Raji (cell line): ENCODE measurements around the gene LAMC3.

Experiments
- POLR2A ChIP-seq: IDR thresholded peaks from 2 replicates; pipeline ENCODE4 v1.6.1; 2011; ENCODE audit warnings: low read depth, low read length, control low read depth; ENCODE audit not compliant: insufficient read depth

LAMC3 gene

DNA sequence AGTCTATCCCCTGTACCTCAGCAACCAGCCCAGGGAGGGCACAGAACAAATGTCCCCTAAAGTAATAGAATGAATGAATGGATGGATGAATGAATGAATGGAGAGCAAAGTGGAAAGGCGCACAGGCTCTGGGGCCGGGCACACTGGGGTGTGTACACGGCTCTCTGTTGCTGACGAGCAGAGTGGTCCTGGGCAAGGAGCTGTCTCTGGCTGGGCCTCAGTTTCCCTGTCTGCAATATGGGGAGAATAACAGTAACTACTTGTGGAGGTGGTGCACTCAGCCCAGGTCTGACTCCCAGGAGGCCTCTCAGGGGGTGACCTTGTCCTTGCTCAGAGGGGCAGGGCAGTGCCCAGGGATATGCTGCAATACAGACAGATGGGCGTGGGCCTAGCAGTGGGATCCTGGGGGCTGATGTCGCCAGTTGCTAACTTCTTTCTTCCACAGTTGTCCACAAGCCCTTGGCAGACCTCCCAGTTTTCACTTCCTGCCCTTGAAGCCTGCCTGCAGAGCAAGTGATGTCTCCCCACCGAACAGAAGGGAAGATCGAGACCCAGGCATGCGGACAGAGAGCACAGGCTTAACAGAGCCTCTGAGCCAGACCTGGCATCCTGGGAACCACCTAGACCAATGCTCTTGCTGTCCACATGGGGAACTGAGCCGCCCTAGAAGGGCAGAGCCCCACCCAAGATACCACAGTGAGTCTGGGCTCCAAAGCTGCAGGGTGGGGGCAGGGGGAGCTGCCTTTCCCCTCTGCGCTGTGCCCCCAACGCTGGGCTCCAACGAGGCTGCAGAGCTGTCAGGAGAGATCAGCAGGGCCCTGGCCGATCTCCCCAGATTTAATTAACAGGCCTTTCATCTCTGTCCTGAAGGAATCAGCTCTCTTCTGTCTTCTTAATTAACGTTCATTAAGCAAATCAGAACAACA, 13.6 kb upstream of the LAMC3 start:
- no peak for TF ChIP-seq POLR2A

- TF ChIP-seq POLR2A = no peak
Observed at GRCh38 chr9:130996205-130996604, 12.8 kb upstream of the LAMC3 start.

GRCh38 chr9:130996676-130997394, 12.1 kb upstream of the LAMC3 start:
- TF ChIP-seq POLR2A = no peak

DNA sequence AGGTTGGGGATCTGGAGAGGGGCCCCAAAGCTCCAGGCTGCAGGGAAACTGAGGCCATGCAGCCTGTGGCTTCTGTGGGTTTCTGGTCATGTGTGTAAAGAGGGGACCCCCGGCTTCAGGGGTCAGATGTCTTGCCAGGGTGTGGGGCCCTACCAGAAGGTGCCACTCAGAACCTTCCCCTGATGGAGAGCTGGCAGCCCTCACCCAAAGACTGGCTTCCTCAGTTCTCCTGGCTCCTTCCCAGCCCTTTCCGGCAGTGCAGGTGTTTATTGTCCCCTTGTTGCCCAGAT, 11.6 kb upstream of the LAMC3 start:
- no peak for TF ChIP-seq POLR2A

DNA sequence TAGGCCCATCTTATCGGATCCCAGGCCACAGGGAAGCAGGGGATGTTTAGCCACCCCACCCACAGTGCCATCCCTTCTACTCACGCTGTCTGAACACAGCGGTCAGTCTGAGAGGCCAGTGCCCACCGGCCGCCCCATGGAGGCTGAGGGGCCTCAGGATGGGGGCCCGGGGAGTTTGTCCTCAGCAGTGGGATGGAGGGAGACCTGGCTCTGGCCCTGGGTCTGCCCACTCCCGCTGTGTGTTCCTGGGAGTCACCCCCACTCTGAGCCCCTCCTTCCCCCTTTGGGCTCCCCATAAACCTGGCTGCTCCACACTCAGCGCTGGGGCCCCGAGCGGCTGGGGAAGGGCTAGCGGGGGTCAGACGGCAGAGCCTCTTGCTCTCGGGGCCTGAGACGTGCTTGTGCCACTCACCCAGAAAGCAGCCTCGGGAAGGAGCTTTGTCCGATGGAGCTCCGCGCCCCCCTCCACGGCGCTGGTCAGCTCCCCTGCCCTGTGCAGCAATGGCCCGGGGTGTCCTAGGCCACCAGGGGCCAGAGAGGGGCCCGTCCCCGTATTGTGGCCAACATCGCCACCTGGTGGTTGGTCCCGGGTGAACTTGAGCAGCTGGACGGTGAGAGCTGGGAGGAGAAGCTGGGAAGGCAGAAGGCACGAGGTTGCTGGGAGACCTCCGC, 10.9 kb upstream of the LAMC3 start:
- no peak for TF ChIP-seq POLR2A

DNA sequence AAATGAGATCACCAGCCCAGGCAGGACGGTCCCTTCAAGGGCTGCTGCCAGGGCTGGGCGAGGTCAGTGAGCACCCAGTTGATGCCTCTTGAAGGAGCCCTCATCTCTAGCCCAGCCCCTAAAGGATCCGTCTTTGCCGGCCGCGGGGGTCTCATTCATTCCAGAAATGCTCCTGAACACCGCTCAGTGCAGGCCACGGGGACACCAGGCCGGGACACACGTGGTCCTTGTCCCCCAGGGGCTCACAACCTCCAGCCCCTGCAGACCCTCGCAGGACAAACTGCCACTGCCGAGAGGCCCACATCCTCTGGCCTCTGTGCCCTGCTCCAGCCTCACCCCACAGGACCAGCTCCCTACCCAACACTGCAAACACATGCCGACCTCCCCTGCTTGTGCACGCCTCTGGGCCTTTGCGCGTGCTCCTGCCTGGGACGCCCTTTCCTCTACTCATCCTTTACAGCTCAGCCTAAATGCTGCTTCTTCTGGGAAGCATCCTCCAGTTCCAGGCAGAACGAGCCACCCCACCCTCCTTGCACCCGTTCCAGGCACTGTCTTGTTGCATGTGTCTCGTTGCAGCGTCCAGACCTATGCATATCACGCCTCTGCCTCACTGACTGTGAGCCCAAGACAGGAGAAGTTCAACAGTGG, 10.3 kb upstream of the LAMC3 start:
- TF ChIP-seq POLR2A = no peak

- TF ChIP-seq POLR2A = no peak
Observed at GRCh38 chr9:130999245-130999623, 9.7 kb upstream of the LAMC3 start.

GRCh38 chr9:131001021-131001420, 8.0 kb upstream of the LAMC3 start:
- TF ChIP-seq POLR2A = no peak

DNA sequence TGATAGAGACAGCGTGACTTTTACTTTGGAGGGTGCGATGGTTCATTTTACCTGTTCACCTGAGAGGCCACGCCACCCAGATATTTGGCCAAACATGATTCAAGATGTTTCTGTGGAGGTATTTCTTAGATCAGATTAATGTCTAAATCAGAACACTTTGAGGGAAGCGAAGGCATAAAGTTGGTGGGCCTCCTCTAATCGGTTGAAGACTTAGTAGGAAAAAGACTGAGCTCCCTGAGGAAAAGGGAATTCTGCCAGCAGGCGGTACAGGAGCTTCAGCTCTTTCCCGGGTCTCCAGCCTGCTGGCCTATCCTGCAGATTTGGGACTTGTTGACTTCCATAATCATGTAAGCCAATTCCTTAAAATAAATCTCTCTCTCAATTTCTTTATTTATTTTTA, 7.0 kb upstream of the LAMC3 start:
- TF ChIP-seq POLR2A = no peak

GRCh38 chr9:131006601-131007000, 2.4 kb upstream of the LAMC3 start:
- no peak for TF ChIP-seq POLR2A

DNA sequence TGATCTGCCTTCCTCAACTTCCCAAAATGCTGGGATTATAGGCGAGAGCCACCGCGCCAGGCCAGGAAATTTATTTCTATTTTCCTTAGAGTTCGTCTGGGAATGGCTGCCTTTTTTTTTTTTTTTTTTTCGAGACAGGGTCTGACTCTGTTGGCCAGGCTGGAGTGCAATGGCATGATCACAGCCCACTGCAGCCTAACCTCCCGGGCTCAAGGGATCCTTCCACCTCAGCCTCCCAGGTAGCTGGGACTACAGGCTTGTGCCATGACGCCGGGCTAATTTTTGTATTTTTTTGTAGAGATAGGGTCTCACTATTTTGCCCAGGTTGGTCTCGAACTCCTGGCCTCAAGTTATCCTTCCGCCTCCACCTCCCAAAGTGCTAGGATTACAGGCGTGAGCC, 888 bp upstream of the LAMC3 start:
- no peak for TF ChIP-seq POLR2A

GRCh38 chr9:131008563-131008908, 438 bp upstream of the LAMC3 start:
- TF ChIP-seq POLR2A = no peak

DNA sequence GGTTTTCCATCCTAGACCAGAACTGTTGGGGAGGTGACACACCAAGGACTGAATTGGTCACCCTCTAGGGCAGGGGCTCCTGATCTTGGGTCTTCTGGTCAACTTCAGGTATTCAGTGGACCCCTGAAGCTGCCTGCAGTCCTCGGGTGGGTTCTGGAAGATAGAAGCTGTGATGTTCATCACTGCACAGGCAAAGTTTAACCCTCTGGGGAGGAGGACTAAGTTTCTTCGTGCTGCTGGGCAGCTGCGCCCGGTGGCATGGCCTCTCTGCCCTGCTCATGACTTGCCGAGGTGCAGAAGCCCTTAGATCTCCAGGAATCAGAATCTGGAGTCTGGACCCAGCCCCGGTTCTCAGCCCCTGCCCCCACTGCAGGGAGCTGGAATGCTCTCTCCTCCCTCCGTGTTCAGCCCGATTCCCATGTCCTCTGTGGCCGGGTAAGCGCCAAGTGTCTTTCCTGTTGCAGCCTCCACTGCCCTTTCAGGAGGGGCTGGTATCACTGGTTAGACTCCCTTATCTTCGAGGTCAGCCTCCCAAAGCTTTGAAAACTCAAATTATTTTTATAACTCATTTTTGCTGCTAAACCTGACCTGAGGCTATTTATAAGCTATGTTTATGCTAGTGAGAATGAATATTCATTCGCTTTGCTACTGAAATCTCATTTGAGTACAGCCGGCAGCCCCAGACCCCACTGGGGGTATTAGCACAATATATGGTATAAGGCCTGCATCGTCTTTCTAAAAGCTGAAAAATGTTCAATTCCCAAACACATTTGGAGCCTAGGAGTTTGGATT, 1.7 kb downstream of the LAMC3 start:
- TF ChIP-seq POLR2A = no peak

DNA sequence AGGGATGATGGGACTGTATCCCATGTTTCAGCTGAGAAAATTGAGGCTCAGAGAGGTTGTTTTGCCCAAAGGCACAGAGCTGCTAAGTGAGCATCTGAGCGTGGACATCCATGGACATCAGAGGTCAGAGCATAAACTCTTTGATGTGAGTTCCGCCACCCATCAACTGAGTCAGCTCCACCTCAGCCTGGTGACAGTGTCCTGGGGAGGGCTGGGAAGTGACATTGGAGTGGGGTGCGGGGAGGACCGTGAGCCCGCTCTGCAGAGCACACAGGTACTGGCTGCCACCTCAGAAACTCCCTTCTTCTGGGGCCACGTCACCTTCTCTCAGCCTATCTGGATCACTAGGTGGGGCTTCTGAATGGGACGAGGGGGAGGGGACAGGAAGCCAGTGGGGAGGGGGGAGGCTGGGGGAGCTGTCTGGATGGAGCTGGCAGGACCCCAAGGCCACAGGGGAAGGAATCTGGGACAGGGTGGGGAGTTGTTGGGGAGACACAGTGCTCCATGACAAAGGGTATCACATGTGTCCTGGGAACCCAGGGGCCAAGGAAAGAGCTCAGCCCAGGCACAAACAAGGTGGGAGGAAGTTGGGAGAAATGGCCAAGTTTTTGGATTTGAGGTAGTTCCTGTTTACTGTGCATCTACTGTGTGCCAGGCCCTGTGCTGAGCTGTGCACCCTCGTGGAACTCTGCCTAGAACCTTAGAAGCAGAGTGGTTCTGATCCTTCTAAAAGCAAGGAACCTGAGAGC, 2.5 kb downstream of the LAMC3 start:
- TF ChIP-seq POLR2A = no peak
